HG03095 (cell line): ENCODE measurements around the gene CPAMD8.
"Not testable (repeated sequence)": the region's sequence is repeated elsewhere in the genome, so short reads cannot be mapped to it uniquely, and the experiment has no call there.

Experiments used
- ATAC-seq: cut with Tn5 transposase; IDR thresholded peaks from one replicate; pipeline ENCODE4 v1.9.1; 2021; ENCODE audit warnings: moderate library complexity; ENCODE audit not compliant: unreplicated experiment

Gene CPAMD8

GRCh38 chr19:16949496-16950023, 77.0 kb downstream of the CPAMD8 start:
- ATAC-seq: no peak

- no peak for ATAC-seq
Observed at GRCh38 chr19:16946951-16947940, 79.4 kb downstream of the CPAMD8 start.

GRCh38 chr19:16945762-16946465, 80.7 kb downstream of the CPAMD8 start:
- ATAC-seq: no peak

DNA sequence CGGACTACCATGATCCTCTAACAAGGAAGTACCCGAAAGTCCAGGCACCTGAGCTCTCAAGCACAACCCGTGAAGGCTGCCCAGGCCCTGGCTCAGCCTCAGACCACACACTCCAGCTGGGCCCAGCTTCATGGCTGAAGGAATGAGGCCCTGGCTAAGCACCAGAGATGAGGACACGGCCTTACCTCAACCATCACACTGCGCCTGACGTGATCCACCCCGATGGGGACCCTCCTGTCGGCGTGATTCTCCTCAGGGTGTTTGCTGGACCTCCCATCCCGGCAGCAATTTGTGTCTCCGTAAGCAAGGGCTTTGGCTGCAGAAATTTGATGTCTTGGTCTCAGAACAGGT, 81.3 kb downstream of the CPAMD8 start:
- no peak for ATAC-seq

- ATAC-seq: no peak
Observed at GRCh38 chr19:16944626-16945363, 81.8 kb downstream of the CPAMD8 start.

- ATAC-seq: no peak
Observed at GRCh38 chr19:16943942-16944625, 82.5 kb downstream of the CPAMD8 start.

- not testable (repeated sequence) for ATAC-seq
Observed at GRCh38 chr19:16943090-16943489, 83.5 kb downstream of the CPAMD8 start.

GRCh38 chr19:16942583-16942982, 84.0 kb downstream of the CPAMD8 start:
- ATAC-seq: no peak

DNA sequence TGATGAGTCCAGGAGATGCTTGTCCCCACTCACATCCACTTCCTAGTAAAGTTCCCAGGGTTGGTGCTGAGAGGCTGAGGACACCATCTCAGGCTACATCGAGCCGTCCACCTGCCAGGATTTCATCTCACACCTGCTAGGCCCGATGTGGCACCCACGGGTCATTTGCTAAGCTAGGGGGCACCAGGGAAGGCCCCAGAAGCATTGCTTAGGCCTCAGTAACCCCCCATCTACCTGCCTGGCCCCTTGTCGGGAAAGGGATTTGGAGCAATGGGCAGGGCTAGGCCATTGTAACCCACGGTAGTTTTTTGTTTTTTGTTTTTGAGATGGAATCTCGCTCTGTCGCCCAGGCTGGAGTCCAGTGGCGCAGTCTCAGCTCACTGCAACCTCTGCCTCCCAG, 86.0 kb downstream of the CPAMD8 start:
- ATAC-seq: no peak

DNA sequence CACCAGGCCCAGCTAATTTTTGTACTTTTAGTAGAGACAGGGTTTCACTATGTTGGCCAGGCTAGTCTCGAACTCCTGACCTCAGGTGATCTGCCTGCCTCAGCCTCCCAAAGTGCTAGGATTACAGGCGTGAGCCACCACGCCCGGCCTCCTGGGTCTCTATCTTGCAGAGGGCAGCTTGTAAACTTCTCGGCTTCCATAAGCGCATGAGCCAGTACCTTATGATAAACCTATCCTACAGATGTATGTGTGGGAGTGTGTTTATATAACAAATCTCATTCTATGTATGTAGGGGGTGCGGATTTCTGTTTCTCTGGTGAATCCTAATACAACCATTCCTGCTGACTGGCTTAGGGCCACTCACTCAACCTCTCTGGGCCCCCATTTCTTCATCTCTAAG, 86.5 kb downstream of the CPAMD8 start:
- ATAC-seq: not testable (repeated sequence)

GRCh38 chr19:16938211-16938610, 88.4 kb downstream of the CPAMD8 start:
- ATAC-seq: no peak

DNA sequence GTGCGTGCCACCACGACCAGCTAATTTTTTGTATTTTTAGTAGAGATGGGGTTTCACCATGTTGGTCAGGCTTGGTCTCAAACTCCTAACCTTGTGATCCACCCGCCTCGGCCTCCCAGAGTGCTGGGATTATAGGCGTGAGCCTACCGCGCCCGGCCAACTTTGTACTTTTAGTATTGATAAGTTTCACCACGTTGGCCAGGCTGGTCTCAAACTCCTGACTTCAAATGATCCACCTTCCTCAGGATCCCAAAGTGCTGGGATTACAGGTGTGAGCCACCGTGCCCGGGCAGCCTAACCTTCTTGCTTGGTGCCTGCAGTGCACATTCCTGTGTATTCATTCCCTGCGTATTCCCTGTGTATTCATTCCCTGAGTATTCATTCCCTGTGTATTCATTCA, 88.8 kb downstream of the CPAMD8 start:
- ATAC-seq: not testable (repeated sequence)

GRCh38 chr19:16936901-16937300, 89.7 kb downstream of the CPAMD8 start:
- ATAC-seq: no peak

DNA sequence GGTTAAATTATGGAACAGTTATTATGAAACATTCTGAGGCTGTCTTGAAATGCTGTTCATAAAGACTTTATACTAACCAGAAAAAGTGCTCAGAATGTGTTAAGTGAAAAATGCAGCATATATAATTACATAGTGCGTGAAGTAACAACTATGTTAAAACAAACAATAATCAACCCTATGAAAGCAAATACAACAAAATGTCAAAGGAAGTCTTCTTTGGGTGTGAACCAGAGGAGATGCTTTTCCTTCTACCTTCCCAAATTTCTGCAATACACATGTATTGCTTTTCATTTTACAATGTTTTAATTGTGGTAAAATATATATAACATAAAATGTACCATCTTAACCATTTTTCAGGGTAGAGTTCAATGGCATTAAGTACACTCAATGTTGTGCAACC, 92.1 kb downstream of the CPAMD8 start:
- ATAC-seq: no peak

DNA sequence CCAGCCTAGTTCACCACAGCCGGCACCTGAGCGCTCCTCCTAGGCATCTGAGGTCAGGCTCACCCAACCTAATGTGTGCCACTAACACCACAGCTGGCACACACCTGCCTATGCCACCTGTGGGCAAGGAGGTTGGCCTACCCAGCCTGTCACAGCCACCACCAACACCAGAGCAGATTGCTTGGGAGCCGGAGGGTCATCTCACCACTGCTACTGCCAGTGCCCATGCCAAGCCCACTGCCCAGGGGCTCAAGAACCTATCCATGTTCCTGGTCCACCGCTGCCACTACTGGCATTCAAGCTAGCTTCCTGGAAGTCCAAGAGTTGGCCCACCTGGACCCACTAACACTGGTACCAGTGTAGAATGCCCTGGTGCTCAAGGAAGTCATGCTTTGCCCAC, 95.3 kb downstream of the CPAMD8 start:
- no peak for ATAC-seq

DNA sequence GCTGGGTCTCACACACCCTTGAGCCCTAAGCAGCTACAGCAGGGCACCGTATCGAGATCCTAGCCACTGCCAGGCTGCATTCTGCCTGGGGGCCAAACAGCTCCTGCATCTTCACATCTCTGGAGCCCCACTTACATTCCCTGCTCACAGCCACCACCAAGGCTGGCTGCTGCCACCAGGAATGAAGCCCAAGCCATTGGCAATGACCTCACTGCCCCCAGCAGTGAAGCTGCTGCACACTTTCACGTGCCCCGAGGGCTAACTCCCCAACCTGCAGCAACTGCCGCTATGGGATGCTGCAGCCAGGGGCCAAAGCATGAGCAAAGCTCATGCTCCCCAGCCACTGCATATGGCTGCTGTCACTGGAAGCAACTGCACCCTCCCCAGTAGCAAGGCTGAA, 95.9 kb downstream of the CPAMD8 start:
- ATAC-seq: no peak

GRCh38 chr19:16928916-16929315, 97.7 kb downstream of the CPAMD8 start:
- ATAC-seq: no peak

- ATAC-seq: no peak
Observed at GRCh38 chr19:16928351-16928750, 98.3 kb downstream of the CPAMD8 start.

DNA sequence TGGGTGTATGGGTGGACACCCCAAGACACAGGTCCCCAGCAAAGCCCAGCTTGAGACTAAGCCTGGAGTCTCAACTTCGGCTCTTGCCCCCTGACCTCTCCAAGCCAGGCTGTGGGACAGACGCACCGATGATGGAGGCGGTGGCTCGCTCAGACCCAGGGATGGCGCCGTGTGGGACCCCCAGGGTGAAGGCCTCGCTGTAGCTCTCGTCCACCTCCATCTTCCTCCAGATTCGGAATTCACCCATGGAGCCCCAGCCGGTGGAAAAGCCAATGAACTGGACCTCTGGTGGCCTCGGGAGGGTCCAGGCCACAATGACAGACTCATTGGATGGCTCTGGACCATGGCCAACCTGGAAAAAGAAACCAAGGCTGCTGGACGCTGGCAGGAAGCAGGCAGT, 98.7 kb downstream of the CPAMD8 start:
- no peak for ATAC-seq

DNA sequence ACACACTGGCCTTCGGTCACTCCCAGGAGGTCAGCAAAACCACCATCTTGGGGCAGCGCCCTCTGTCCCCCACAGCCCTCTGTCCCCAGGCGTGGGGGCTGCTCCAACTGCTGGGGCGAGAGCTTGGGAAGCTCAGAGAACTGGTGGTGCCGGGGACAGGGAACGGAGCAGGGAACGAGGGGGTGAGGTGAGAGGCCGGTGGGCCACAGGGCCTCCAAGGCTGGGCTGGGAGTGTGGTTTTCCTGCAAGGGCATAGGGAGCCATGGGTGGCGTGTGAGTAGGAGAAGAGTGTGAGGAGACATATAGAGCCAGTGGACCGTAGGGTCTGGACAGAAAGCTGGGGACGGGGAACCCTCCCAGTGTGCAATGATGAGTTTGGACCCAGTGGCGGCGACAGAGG, 103.7 kb downstream of the CPAMD8 start:
- ATAC-seq: no peak

GRCh38 chr19:16922592-16922934, 104.0 kb downstream of the CPAMD8 start:
- ATAC-seq: no peak
